Hematopoietic multipotent progenitor cell treated with erythropoietin and hydrocortisone succinate and interleukin-3 and kit ligand, for 6 days (in vitro differentiated cells): ENCODE results near the gene WFIKKN2.
A peak's percentile ranks its signal among the peaks of the same experiment; 100 is the strongest.

Experiments used
- DNase-seq: peaks from one replicate; pipeline ENCODE4 v3.0.0-alpha.2; 2015

WFIKKN2 gene

GRCh38 chr17:50813583-50813982, 21.8 kb upstream of the WFIKKN2 start:
- no peak for DNase-seq

GRCh38 chr17:50815400-50815799, 20.0 kb upstream of the WFIKKN2 start:
- DNase-seq, result no peak

- DNase-seq, result no peak
Observed at GRCh38 chr17:50816271-50816670, 19.1 kb upstream of the WFIKKN2 start.

- DNase-seq, result peak; percentile 70
Observed at GRCh38 chr17:50816771-50817751, 18.3 kb upstream of the WFIKKN2 start.

GRCh38 chr17:50817838-50818237, 17.5 kb upstream of the WFIKKN2 start:
- no peak for DNase-seq

GRCh38 chr17:50818261-50818660, 17.1 kb upstream of the WFIKKN2 start:
- no peak for DNase-seq

GRCh38 chr17:50818921-50819657, 16.3 kb upstream of the WFIKKN2 start:
- no peak for DNase-seq

GRCh38 chr17:50820651-50821050, 14.7 kb upstream of the WFIKKN2 start:
- no peak for DNase-seq

- DNase-seq, result no peak
Observed at GRCh38 chr17:50822550-50822949, 12.8 kb upstream of the WFIKKN2 start.

GRCh38 chr17:50824429-50824828, 11.0 kb upstream of the WFIKKN2 start:
- no peak for DNase-seq

GRCh38 chr17:50825188-50825587, 10.2 kb upstream of the WFIKKN2 start:
- DNase-seq, result no peak

- no peak for DNase-seq
Observed at GRCh38 chr17:50828508-50829170, 6.7 kb upstream of the WFIKKN2 start.

- DNase-seq, result no peak
Observed at GRCh38 chr17:50829332-50829731, 6.1 kb upstream of the WFIKKN2 start.

- DNase-seq, result no peak
Observed at GRCh38 chr17:50830352-50830751, 5.0 kb upstream of the WFIKKN2 start.

- no peak for DNase-seq
Observed at GRCh38 chr17:50830994-50831393, 4.4 kb upstream of the WFIKKN2 start.

- peak; percentile 68 for DNase-seq
Observed at GRCh38 chr17:50831471-50831928, 3.9 kb upstream of the WFIKKN2 start.

GRCh38 chr17:50832267-50832863, 3.0 kb upstream of the WFIKKN2 start:
- no peak for DNase-seq

GRCh38 chr17:50832864-50833381, 2.5 kb upstream of the WFIKKN2 start:
- no peak for DNase-seq

- no peak for DNase-seq
Observed at GRCh38 chr17:50833510-50834428, 1.6 kb upstream of the WFIKKN2 start.

GRCh38 chr17:50834429-50835300, 721 bp upstream of the WFIKKN2 start:
- DNase-seq, result no peak
